Stimulated activated CD4-positive, alpha-beta T cell treated with anti-CD3 and anti-CD28 coated beads, TNF-alpha, amount 100 ng/mL, for 1 hour (primary cell): ENCODE data around the gene ZNF248.
"Not testable (repeated sequence)": the region's sequence is repeated elsewhere in the genome, so short reads cannot be mapped to it uniquely, and the experiment has no call there.

Experiments used
- DNase-seq, 3 donors: peaks; one replicate each; pipeline ENCODE4 v3.0.0-alpha.2; 2020; ENCODE audit warnings: low read depth in 3 of 3, low spot score in 1 of 3

Gene ZNF248

DNA sequence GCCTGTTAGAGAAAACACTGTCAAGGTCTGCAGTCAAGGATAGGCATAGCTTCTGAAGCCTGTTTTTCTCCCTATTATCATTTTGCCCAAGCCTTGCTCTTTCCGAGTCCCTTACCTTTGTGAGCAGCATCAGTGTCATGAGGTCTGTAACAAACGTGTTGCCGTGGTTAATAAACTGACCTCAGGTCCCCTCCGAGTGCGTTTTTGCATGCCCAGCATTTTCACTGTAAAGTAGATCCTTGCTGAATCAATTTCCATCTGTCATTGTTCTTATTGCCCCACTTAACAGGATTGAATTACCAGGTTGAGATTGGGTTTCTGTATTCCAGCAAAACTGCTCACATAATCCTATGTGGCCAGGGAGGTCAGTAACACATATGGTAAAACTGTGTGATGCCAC is 110.3 kb downstream of the ZNF248 start:
- DNase-seq: no peak

DNA sequence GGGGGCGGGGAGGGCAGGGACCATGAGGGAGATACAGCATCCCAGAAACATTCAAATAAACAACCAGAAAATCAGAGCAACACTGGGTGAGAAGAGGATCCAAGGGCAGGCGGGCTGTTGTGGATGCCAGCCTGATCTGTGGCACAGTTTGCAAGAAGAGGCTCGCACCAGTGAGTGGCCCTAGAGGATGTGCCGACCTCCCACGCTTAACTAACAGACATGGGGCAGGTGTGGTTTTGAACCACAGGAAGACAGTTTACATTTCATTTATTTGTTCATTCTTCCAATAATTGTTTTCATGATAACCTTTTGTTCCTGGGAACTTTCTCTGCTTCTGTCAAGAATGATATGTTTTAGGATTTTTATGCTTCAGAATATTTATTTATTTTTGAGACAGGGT is 115.6 kb downstream of the ZNF248 start:
- DNase-seq: no peak

DNA sequence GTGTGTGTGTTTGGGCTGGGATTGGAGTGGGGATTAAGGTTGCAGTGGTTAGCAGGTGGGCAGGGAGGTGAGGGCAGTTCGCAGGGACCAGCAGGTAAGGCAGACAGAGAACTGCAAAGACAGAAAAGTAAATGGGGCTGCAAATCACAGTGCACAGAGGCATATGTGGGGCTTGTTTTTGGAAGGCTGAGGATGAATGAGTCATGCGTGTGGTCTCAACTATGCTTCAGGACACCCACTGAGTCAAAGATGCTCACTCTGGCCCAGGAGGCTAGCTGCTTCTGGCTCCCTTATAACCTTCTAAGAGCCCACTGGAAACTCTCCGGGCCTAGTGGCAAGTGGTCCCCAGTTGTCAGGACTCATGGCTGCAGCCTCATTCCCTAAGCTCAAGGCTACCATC is 118.2 kb downstream of the ZNF248 start:
- no peak for DNase-seq

DNA sequence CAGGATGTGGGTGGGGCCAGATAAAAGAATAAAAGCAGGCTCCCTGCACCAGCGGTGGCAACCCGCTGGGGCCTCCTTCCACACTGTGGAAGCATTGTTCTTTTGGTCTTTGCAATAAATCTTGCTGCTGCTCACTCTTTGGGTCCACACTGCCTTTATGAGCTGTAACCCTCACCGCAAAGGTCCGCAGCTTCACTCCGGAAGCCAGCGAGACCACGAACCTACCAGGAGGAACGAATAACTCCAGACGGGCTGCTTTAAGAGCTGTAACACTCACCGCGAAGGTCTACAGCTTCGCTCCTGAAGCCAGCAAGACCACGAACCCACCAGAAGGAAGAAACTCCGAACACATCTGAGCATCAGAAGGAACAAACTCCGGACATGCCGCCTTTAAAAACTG is 119.2 kb downstream of the ZNF248 start:
- not testable (repeated sequence) for DNase-seq

DNA sequence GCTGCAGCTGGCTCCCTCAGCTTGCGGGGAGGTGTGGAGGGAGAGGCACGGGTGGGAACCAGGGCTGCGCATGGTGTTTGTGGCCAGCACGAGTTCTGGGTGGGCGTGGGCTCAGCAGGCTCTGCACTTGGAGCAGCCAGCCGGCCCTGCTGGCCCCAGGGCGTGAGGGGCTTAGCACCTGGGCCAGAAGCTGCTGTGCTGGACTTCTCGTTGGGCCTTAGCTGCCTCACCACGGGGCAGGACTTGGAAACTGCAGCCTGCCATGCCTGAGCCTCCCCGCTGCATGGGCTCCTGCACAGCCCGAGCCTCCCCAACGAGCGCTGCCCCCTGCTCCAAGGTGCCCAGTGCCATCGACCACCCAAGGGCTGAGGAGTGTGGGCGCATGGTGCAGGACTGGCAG is 120.1 kb downstream of the ZNF248 start:
- no peak for DNase-seq

DNA sequence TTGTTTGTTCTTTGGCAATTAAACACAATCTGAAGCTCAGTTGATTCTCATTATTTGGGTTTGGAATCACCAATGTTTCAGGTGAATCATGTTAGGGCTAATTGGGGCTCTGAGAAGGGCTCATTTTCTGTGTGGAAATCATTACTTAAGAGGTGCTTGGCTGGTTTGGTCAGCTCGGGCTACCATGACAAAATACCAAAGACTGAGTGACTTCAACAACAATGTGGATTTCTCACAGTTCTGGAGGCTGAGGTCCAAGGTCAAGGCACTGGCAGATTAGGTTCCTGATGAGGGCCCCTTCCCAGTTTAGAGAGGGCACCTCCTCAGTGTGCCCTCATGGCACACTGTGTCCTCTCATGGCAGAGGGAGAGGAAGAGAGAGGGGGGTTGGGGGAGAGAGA is 121.3 kb downstream of the ZNF248 start:
- no peak for DNase-seq

DNA sequence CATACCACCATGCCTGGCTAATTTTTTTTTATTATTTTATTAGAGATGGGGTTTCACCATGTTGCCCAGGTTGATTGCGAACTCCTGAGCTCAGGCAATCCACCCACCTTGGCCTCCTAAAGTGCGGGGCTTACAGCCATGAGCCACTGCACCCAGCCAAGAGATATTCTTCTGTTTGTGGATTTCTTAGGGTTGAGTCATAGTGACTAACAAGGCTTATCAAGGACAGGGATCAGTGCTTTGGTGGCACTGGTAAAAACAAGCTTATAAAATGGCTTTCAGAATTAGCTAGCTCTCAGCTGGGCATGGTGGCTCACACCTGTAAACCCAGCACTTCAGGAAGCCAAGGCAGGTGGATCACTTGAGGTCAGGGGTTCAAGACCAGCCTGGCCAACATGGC is 122.4 kb downstream of the ZNF248 start:
- DNase-seq: no peak
